T-helper 1 cell treated with Interleukin-12 subunit alpha and Interleukin-12 subunit beta and Interleukin-4 antibody, amounts not matched to agents 30 μg/mL and 1 μg/mL, for 36 hours (primary cell): ENCODE results near the gene APOE.
A peak's percentile ranks its signal among the peaks of the same experiment; 100 is the strongest.
"Not testable (repeated sequence)": the region's sequence is repeated elsewhere in the genome, so short reads cannot be mapped to it uniquely, and the experiment has no call there.

Experiments used
- H3K27ac Mint-ChIP-seq: one replicate; pipeline ENCODE4 v1.8.0; 2021; ENCODE audit warnings: mild to moderate bottlenecking, mixed read lengths
- H3K27me3 Mint-ChIP-seq: one replicate; pipeline ENCODE4 v1.8.0; 2021; ENCODE audit warnings: low read depth, mixed read lengths
- H3K36me3 Mint-ChIP-seq: one replicate; pipeline ENCODE4 v1.8.0; 2021; ENCODE audit warnings: low read depth, mixed read lengths
- H3K4me1 Mint-ChIP-seq: one replicate; pipeline ENCODE4 v1.8.0; 2021; ENCODE audit warnings: low read depth, mixed read lengths
- H3K4me3 Mint-ChIP-seq: one replicate; pipeline ENCODE4 v1.8.0; 2021; ENCODE audit warnings: mild to moderate bottlenecking, moderate library complexity, mixed read lengths
- H3K9me3 Mint-ChIP-seq: one replicate; pipeline ENCODE4 v1.8.0; 2021; ENCODE audit warnings: mixed read lengths

Gene APOE

GRCh38 chr19:44912854-44913253 lies 7.3 kb downstream of the APOE start:
- H3K27me3 Mint-ChIP-seq: peaks cover 19% of the 10 kb centered on the region
- H3K36me3 Mint-ChIP-seq: no peaks in the 10 kb centered on the region
- H3K4me1 Mint-ChIP-seq: peaks cover 14% of the 10 kb centered on the region
- H3K27ac Mint-ChIP-seq: no peak overlapping the region
- H3K9me3 Mint-ChIP-seq: no peaks in the 10 kb centered on the region
- no peak overlapping the region for H3K4me3 Mint-ChIP-seq

DNA sequence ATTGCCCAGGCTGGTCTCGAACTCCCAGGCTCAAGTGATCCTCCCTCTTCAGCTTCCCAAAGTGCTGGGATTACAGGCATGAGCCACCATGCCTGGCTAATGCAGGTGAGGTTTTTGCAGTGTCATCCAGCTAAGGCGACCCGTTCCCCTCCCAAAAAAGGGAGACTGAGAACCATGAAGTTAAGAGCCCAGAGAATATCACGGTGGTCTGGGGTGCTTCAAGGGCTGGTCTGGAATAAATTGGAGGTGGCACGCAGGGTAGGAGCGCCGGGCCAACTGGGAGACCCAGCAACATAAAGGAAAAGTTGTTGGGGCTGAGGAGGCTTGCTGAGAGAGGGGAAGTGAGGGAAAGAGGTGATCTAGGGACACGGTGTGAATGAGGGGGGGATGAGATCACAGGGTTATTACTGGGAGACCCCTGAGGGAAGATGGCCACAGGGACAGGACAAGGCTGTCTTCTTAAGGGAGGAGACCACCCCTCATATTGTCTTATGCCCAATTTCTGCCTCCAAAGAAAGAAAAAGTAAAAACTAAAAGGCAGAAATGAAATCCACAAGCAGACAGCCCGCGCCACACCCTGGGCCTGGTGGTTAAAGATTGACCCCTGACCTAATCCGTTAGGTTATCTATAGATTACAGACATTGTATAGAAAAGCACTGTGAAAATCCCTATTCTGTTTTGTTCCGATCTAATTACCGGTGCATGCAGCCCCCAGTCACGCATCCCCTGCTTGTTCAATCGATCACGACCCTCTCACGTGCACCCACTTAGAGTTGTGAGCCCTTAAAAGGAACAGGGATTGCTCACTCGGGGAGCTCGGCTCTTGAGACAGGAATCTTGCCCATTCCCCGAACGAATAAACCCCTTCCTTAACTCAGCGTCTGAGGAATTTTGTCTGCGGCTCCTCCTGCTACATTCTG lies 8.2 kb downstream of the APOE start:
- peaks cover 16% of the 10 kb centered on the region for H3K27me3 Mint-ChIP-seq
- peak overlapping the region; percentile 71 for H3K27ac Mint-ChIP-seq
- H3K9me3 Mint-ChIP-seq, H3K36me3 Mint-ChIP-seq: not testable (repeated sequence)
- peak overlapping the region; percentile 89 for H3K4me3 Mint-ChIP-seq
- peaks cover 14% of the 10 kb centered on the region for H3K4me1 Mint-ChIP-seq

DNA sequence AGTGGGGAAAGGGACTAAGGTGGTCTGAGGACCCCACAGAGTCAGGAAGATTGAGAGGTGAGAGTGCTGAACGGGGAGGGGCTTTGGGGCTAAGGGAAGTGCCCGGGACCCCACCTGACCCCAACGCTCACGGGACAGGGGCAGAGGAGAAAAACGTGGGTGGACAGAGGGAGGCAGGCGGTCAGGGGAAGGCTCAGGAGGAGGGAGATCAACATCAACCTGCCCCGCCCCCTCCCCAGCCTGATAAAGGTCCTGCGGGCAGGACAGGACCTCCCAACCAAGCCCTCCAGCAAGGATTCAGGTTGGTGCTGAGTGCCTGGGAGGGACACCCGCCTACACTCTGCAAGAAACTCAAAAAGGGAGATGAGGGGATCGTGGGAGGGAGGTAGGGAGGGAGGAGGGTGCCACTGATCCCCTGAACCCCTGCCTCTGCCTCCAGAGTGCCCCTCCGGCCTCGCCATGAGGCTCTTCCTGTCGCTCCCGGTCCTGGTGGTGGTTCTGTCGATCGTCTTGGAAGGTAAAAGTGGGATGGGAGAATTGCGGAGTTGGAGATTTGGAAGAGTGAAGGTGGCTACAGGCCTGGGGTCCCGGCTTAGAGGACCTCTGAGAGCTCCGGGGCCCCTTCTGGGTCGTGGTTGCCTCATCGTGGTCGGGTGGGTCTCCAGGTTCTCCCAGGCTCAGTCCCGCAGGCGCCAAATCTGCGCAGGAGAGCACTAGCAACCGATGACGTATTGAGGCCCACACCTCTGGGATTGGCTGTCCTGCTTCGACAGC lies 9.0 kb downstream of the APOE start, which contains the start of gene APOC1:
Gene APOC1 (plus strand): TSS at position 176 of the 774 bp plus-strand sequence. CDS start 284 bp downstream, at position 460.
- Mint-ChIP-seq H3K27me3 (peaks cover 16% of the 10 kb centered on the region), H3K4me3 (peak within 1 kb of the TSS; percentile 89), H3K27ac (peak within 1 kb of the TSS; percentile 71), H3K4me1 (peaks cover 14% of the 10 kb centered on the region)
- not testable (repeated sequence) for H3K9me3 Mint-ChIP-seq, H3K36me3 Mint-ChIP-seq

- Mint-ChIP-seq H3K27me3 (peaks cover 20% of the 10 kb centered on the region), H3K4me3 (no peak overlapping the region), H3K27ac (no peak overlapping the region), H3K9me3 (no peaks in the 10 kb centered on the region), H3K36me3 (no peaks in the 10 kb centered on the region), H3K4me1 (peaks cover 5% of the 10 kb centered on the region)
These were observed 18.7 kb downstream of the APOE start for GRCh38 chr19:44924243-44924725.

GRCh38 chr19:44925114-44925891 lies 19.7 kb downstream of the APOE start:
- H3K27ac Mint-ChIP-seq: no peak overlapping the region
- no peaks in the 10 kb centered on the region for H3K9me3 Mint-ChIP-seq
- peaks cover 24% of the 10 kb centered on the region for H3K27me3 Mint-ChIP-seq
- H3K36me3 Mint-ChIP-seq: no peaks in the 10 kb centered on the region
- H3K4me3 Mint-ChIP-seq: no peak overlapping the region
- H3K4me1 Mint-ChIP-seq: peaks cover 5% of the 10 kb centered on the region

- H3K9me3 Mint-ChIP-seq, H3K27ac Mint-ChIP-seq, H3K36me3 Mint-ChIP-seq, H3K4me1 Mint-ChIP-seq: not testable (repeated sequence)
- Mint-ChIP-seq H3K4me3 (peak overlapping the region; percentile 46), H3K27me3 (peaks cover 24% of the 10 kb centered on the region)
These were observed 20.9 kb downstream of the APOE start for GRCh38 chr19:44926245-44927077.

DNA sequence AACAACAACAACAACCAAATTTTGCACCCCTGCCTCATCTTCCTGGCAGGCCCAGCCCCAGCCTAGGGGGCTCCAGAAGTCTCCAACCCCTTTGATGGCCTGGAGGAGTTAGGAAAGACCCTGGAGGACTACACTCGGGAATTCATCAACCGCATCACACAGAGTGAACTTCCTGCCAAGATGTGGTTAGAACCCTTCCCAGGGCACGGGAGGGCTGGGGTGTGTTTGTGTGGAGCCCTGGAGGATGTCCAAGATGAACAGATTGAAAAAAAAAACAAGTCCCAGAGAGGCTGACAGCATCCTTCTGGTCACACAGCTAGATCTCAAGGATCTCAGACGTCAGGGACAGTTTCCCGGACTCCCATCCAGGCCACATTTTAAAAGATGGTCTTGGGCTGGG lies 22.1 kb downstream of the APOE start:
- H3K9me3 Mint-ChIP-seq: no peaks in the 10 kb centered on the region
- no peaks in the 10 kb centered on the region for H3K36me3 Mint-ChIP-seq
- no peak overlapping the region for H3K27ac Mint-ChIP-seq
- H3K4me3 Mint-ChIP-seq: no peak overlapping the region
- peaks cover 24% of the 10 kb centered on the region for H3K27me3 Mint-ChIP-seq
- peaks cover 5% of the 10 kb centered on the region for H3K4me1 Mint-ChIP-seq

DNA sequence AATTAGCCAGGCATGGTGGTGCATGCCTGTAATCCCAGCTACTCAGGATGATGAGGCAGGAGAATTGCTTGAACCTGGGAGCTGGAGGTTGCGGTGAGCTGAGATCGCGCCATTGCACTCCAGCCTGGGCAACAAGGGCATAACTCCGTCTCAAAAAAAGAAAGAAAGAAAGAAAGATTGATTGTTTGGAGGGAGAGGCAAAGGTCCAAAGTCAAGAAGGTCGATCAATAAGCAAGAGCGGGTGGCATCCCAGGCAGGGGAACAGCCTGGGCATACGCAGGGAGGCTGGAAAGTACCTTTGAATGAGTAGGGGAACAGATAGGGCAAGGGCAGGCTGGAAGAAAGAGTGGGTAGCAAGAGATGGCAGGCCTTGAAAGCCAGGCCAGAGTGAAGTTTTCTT lies 24.5 kb downstream of the APOE start:
- Mint-ChIP-seq H3K36me3 (no peaks in the 10 kb centered on the region), H3K4me3 (no peak overlapping the region), H3K4me1 (peaks cover 5% of the 10 kb centered on the region), H3K9me3 (no peaks in the 10 kb centered on the region), H3K27ac (no peak overlapping the region), H3K27me3 (peaks cover 25% of the 10 kb centered on the region)

- H3K4me1 Mint-ChIP-seq: peaks cover 5% of the 10 kb centered on the region
- H3K36me3 Mint-ChIP-seq: no peaks in the 10 kb centered on the region
- peaks cover 14% of the 10 kb centered on the region for H3K27me3 Mint-ChIP-seq
- H3K4me3 Mint-ChIP-seq: no peak overlapping the region
- no peaks in the 10 kb centered on the region for H3K9me3 Mint-ChIP-seq
- no peak overlapping the region for H3K27ac Mint-ChIP-seq
These were observed 25.9 kb downstream of the APOE start for GRCh38 chr19:44931541-44931940.

DNA sequence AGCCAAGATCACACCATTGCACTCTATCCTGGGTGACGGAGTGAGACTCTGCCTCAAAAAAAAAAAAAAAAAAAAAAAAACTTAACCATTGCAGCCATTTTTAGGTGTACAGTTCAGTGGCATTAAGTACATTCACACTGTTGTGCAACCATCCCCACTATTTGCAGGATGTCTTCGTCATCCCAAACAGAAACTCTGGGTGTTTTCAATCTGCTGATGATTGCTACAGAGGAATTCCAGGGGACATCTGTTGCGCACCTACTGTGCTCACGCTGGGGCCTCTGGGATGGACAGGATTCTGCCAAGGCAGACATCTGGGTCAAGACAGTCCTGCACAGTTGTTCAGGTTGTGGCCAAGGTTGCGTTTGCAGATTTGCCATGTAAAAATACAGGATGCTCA lies 34.1 kb downstream of the APOE start:
- Mint-ChIP-seq H3K36me3 (no peaks in the 10 kb centered on the region), H3K4me1 (no peaks in the 10 kb centered on the region), H3K27ac (no peak overlapping the region), H3K27me3 (peaks cover 2% of the 10 kb centered on the region), H3K4me3 (no peak overlapping the region), H3K9me3 (no peaks in the 10 kb centered on the region)

DNA sequence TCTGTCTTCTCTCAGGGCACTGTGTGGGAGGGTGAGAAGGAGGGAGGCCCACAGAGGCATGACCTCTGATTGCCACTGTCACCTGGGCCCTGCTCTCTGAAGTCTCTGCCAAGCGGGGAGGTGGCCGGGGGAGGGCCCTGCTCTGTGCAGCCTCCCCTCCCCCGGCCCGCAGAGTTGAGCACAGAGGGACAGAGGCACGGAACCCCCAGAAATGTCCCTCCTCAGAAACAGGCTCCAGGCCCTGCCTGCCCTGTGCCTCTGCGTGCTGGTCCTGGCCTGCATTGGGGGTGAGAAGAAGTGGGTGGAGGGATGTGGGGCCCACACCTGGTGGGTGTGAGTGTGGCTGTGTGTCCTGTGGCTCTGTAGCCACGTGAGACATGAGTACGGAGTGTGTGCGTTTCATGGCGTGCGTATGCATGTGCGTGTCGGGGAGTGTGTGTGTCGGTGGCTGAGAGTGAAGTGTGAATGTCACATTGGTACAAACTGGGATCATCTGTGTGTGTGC lies 36.5 kb downstream of the APOE start, which contains the start of gene APOC4:
Gene APOC4 (plus strand): TSS at position 171 of the 505 bp plus-strand sequence. CDS start 41 bp downstream, at position 212.
- Mint-ChIP-seq H3K9me3 (no peaks in the 10 kb centered on the region), H3K4me3 (no peak within 1 kb of the TSS), H3K27me3 (no peaks in the 10 kb centered on the region), H3K4me1 (no peaks in the 10 kb centered on the region), H3K27ac (no peak within 1 kb of the TSS), H3K36me3 (no peaks in the 10 kb centered on the region)

DNA sequence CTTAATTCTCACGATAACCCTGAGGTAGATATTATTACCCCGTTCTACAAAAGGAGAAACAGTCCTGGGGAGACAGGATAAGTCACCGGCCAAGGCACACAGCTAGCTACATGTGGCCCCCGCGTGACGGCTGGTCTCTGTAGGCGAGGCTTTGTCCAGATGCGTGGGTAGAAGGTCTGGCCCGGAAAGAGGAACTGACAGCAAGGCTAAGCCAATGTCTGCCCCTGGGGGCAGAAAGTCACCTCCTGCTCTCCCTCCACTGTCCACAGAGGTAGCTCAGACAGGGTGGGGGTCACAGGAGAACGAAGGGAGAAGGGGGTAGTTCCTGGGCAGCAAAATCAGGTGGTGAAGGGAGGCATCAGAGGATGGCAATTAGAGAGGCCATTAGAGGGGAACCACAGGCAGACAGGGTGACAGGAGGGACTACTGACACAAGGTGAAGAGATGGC lies 38.2 kb downstream of the APOE start:
- no peak overlapping the region for H3K27ac Mint-ChIP-seq
- no peak overlapping the region for H3K4me3 Mint-ChIP-seq
- H3K27me3 Mint-ChIP-seq: no peaks in the 10 kb centered on the region
- H3K36me3 Mint-ChIP-seq: no peaks in the 10 kb centered on the region
- H3K9me3 Mint-ChIP-seq: no peaks in the 10 kb centered on the region
- no peaks in the 10 kb centered on the region for H3K4me1 Mint-ChIP-seq

DNA sequence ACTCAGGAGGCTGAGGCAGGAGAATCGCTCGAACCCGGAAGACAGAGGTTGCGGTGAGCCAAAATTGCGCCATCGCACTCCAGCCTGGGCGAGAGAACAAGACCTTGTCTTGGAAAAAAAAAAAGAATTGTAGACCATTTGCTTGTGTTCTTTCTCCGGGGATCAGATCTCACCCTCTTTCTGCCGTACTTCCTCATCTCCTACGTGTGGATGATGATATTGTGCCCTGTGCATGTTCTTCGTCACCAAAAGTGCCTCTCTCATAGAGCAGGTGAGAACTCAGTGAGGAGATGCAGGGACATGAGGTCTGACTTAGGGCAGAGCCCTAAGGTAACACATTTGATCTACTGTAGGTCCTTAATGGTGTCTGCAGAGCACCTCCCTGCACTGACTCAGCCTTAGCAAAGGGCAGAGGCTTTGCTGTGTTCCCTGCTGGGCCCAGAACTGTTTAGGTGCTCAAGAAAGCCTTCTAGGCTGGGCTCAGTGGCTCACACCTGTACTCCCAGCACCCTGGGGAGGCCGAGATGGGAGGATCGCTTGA lies 41.5 kb downstream of the APOE start:
- H3K4me1 Mint-ChIP-seq: no peaks in the 10 kb centered on the region
- H3K4me3 Mint-ChIP-seq: no peak overlapping the region
- no peaks in the 10 kb centered on the region for H3K9me3 Mint-ChIP-seq
- no peak overlapping the region for H3K27ac Mint-ChIP-seq
- no peaks in the 10 kb centered on the region for H3K27me3 Mint-ChIP-seq
- H3K36me3 Mint-ChIP-seq: peaks cover 1% of the 10 kb centered on the region
